Activated CD4-positive, alpha-beta memory T cell treated with anti-CD3 and anti-CD28 coated beads for 36 hours (primary cell): ENCODE results near the gene GPHA2. TPM values are rescaled to one million over a fixed set of nuclear protein-coding genes. Genes with fewer than 3 reads are reported as not detected.

Experiments
- CTCF ChIA-PET: fragments of 350-600 bp; sonication (Branson Sonifier 250); formaldehyde crosslinking; loops from one replicate; lab custom pipeline; 2021; ENCODE audit warnings: antibody characterized with exemption, inconsistent platforms; lab: Charles Lee
- POLR2A ChIA-PET: fragments of 350-600 bp; sonication (Branson Sonifier 250); formaldehyde crosslinking; loops from one replicate; lab custom pipeline; 2021; ENCODE audit warnings: antibody characterized with exemption; lab: Charles Lee
- DNase-seq: peaks from one replicate; pipeline ENCODE4 v3.0.0-alpha.2; 2020
- H3K27ac Mint-ChIP-seq: one replicate; pipeline ENCODE4 v1.8.0; 2021; ENCODE audit warnings: mixed read lengths
- H3K27me3 Mint-ChIP-seq: one replicate; pipeline ENCODE4 v1.8.0; 2021; ENCODE audit warnings: mixed read lengths
- H3K36me3 Mint-ChIP-seq: one replicate; pipeline ENCODE4 v1.8.0; 2021; ENCODE audit warnings: mixed read lengths
- H3K4me1 Mint-ChIP-seq: one replicate; pipeline ENCODE4 v1.8.0; 2021; ENCODE audit warnings: low read depth, mixed read lengths
- H3K4me3 Mint-ChIP-seq: one replicate; pipeline ENCODE4 v1.8.0; 2021; ENCODE audit warnings: mild to moderate bottlenecking, mixed read lengths
- H3K9me3 Mint-ChIP-seq: one replicate; pipeline ENCODE4 v1.8.0; 2021; ENCODE audit warnings: mixed read lengths
- intact Hi-C: fragments of 100-400 bp; cut with micrococcal nuclease; formaldehyde crosslinking; loops from one replicate; pipeline ENCODE4 v1.15.1; 2023
- total RNA-seq, 2 experiments: library from RNA; stranded (reverse); gene quantifications; one replicate each; pipeline ENCODE4 v1.2.3, GENCODE V29; 2021

Gene GPHA2
- total RNA-seq, 2 experiments from 2014 or later = 0.46 TPM; not detected in 1

DNA sequence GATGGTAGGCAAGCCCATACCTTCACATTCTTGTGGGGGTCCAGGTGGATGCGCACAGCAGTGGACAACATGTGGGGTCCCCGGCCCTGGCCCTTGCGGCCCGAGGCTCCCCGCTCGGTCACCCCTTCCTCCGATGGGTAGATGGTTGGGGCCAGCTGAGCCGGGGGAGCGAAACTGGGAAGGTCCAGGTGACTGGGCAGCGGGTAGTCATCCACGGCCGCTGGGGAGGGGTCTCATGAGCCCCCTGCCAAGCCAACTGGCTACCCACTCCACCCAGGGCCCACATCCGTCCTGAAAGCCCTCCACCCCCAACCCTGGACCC, 29.4 kb downstream of the GPHA2 start:
- CTCF ChIA-PET = interaction anchor here (1.0 kb wide), 1 partner anchor 13 kb away, joined by 3 read pairs; no protein-coding TSS in a partner anchor

GRCh38 chr11:64905516-64906313, 30.0 kb downstream of the GPHA2 start:
- no peaks in the 10 kb centered on the region for H3K27me3 Mint-ChIP-seq
- peaks cover 12% of the 10 kb centered on the region for H3K4me1 Mint-ChIP-seq
- POLR2A ChIA-PET = no interaction called here
- H3K9me3 Mint-ChIP-seq = no peaks in the 10 kb centered on the region
- peaks cover 17% of the 10 kb centered on the region for H3K36me3 Mint-ChIP-seq
- CTCF ChIA-PET = no interaction called here
- no peak overlapping the region for H3K27ac Mint-ChIP-seq
- no peak overlapping the region for H3K4me3 Mint-ChIP-seq
- DNase-seq = no peak
- intact Hi-C loops = no loop called here

More for the DNA sequence above, 29.4 kb downstream of the GPHA2 start:
- Mint-ChIP-seq H3K9me3 (no peaks in the 10 kb centered on the region), H3K4me1 (peaks cover 6% of the 10 kb centered on the region), H3K4me3 (no peak overlapping the region), H3K36me3 (peaks cover 20% of the 10 kb centered on the region), H3K27me3 (no peaks in the 10 kb centered on the region), H3K27ac (no peak overlapping the region)
- POLR2A ChIA-PET = no interaction called here
- intact Hi-C loops = no loop called here
- DNase-seq = no peak

DNA sequence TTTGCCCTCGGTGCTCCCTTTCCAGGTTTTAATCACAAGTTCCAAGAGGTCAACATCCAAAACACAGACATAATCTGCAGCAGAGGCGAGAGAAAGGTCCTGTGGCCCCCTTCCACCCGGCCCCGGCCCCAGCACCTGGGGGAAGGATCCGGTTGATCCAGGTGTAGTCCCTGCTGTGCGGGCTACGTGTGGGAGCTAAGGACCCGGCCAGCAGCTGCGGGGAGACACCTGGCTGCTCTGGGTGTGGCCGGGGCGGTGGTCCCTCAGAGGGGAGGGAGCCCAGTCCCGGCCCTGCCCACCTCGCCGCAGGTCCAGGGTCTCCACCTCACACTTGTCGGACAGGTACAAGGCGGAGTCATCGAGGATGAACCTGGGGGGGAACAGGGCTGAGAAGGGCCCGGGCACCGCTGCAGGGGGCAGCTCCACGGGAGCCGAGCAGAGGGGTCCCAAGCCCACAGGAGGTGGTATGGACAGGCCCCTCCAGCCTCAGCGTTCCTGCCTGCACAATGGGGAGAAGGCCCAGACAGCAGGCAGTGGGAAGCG, 32.3 kb downstream of the GPHA2 start:
- no peak for DNase-seq
- peaks cover 20% of the 10 kb centered on the region for H3K36me3 Mint-ChIP-seq
- H3K4me1 Mint-ChIP-seq = peaks cover 23% of the 10 kb centered on the region
- intact Hi-C loops = no loop called here
- H3K4me3 Mint-ChIP-seq = no peak overlapping the region
- no peaks in the 10 kb centered on the region for H3K27me3 Mint-ChIP-seq
- no peak overlapping the region for H3K27ac Mint-ChIP-seq
- ChIA-PET POLR2A (no interaction called here), CTCF (no interaction called here)
- H3K9me3 Mint-ChIP-seq = no peaks in the 10 kb centered on the region

DNA sequence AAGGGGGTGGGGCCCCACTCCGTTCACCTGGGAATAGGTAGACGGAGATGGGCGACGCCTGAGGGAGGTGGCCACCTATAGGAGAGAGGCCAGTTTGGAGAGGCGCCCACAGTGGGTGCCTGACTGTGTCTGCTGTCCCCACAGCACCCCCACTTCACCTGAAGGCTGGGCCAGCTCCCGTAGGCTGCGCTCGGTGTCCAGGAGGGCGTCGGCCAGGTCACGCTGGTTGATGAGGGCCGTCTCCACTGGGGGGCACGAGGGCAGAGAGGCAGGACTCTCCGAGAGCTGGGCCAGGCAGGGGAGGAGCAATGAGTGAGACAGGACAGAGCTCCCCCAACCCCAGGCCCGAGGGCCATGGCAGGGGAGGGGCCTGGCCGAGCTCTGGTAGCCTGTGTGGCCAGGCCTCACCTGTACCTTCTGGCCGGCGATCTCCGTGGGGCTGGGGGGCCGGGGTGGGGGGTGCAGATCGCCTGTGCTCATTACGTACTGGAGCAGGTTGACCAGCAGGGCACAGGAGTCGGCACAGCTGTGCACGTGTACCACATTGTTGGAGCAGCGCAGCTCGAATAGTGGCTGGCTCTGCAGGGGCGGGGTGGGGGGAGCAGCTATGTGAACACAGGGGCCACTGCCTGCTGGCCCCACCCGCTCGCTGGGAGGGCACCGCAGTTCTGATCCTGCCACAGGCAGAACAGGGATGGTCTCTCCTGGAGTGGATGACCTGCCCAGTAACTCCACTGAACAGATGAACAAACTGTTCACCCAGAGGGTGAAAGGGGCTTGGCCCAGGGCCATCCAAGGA, 33.4 kb downstream of the GPHA2 start:
- Mint-ChIP-seq H3K27me3 (no peaks in the 10 kb centered on the region), H3K36me3 (peaks cover 18% of the 10 kb centered on the region), H3K4me1 (peaks cover 23% of the 10 kb centered on the region), H3K27ac (no peak overlapping the region), H3K4me3 (no peak overlapping the region), H3K9me3 (no peaks in the 10 kb centered on the region)
- intact Hi-C loops = no loop called here
- DNase-seq = no peak
- ChIA-PET CTCF (no interaction called here), POLR2A (no interaction called here)

DNA sequence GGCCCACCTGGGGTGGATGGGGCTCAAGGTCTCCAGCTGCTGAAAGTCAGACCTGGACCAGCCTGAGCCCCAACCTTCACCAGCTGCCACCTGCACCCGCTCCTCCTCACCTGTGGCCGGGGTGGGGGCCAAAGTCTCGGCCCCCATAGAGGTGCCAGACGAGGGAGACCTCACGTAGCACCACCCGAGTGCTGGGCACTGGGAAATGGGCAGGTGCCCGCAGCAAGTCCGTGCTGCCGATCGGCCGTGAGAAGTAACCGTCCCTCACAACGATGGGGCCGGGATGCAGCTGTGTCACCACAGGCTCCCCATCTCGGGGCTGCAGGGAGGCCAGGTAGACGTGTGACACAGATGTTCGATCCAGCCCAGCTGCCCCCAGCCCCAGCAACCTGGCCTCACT, 34.9 kb downstream of the GPHA2 start:
- ChIA-PET CTCF (interaction anchor here (1.2 to 29.7 kb wide), 3 partner anchors 12 to 113 kb away, joined by 3 to 1198 read pairs (median 4); partner anchors contain the start of genes ARL2 and CDC42BPG), POLR2A (no interaction called here)
- Mint-ChIP-seq H3K4me3 (no peak overlapping the region), H3K27ac (no peak overlapping the region), H3K27me3 (no peaks in the 10 kb centered on the region), H3K36me3 (peaks cover 16% of the 10 kb centered on the region), H3K4me1 (peaks cover 23% of the 10 kb centered on the region), H3K9me3 (no peaks in the 10 kb centered on the region)
- intact Hi-C loops = loop anchor here (2.0 kb wide), 1 partner anchor 16 kb away; the partner anchor contains the start of gene ATG2A
- DNase-seq = no peak

DNA sequence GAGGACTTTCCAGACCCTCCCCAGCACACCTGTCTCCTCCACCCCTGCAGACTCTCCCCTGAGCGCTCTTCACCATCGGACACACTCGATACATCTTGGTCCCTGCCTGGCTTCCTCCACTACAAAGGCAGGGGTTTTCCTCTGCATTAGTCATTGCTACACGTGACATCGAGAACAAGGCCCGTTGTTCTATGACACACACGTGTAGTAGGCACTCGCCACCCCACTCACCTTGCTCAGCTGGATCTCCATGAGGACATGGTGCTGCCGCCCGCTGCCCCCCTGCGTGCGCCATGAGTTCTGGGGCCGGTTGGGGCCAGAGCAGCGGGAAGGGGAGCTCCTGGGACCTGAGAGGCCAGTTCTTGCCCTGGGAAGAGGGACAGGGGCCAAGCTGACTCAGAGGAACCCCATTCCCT, 35.4 kb downstream of the GPHA2 start:
- ChIA-PET POLR2A (no interaction called here), CTCF (interaction anchor here (0.9 to 29.7 kb wide), 4 partner anchors 13 to 182 kb away, joined by 3 to 1198 read pairs (median 4); partner anchors contain the start of genes ARL2 and CDC42BPG)
- Mint-ChIP-seq H3K9me3 (no peaks in the 10 kb centered on the region), H3K27me3 (no peaks in the 10 kb centered on the region), H3K36me3 (peaks cover 16% of the 10 kb centered on the region), H3K4me1 (peaks cover 23% of the 10 kb centered on the region), H3K27ac (peak overlapping the region; percentile 82), H3K4me3 (no peak overlapping the region)
- DNase-seq = peak; percentile 85
- intact Hi-C loops = loop anchor here (2.0 kb wide), 1 partner anchor 17 kb away; the partner anchor contains the start of gene ATG2A

GRCh38 chr11:64898541-64898940, 37.2 kb downstream of the GPHA2 start:
- Mint-ChIP-seq H3K36me3 (peaks cover 17% of the 10 kb centered on the region), H3K27ac (no peak overlapping the region), H3K4me3 (no peak overlapping the region), H3K9me3 (no peaks in the 10 kb centered on the region), H3K4me1 (peaks cover 25% of the 10 kb centered on the region), H3K27me3 (no peaks in the 10 kb centered on the region)
- ChIA-PET CTCF (interaction anchor here (1.3 to 29.7 kb wide), 3 partner anchors 10 to 42 kb away, joined by 3 to 1198 read pairs (median 4); partner anchors contain the start of gene CDC42BPG), POLR2A (interaction anchor here (0.6 to 0.8 kb wide), 2 partner anchors 46 to 921 kb away, joined by 3 to 4 read pairs; no protein-coding TSS in a partner anchor)
- intact Hi-C loops = no loop called here
- DNase-seq = no peak

DNA sequence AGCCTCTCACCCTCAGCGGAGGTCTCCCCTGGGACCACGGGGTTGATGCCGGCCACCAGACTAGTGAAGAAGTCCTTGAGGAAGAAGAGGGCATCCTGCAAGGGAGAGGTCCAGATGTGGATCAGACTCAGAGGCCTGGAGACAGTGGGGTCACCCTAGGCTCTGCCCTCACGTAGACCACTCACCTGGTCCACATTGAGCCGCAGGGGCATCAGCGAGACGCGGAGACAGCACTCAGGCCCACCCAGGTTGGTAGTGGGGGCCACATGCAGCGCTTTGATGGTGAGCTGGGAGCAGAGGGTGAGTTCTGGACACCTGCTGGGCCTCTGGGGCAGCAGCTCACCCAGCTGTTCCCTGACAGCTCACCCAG, 37.6 kb downstream of the GPHA2 start:
- no peak for DNase-seq
- H3K4me3 Mint-ChIP-seq = no peak overlapping the region
- peaks cover 25% of the 10 kb centered on the region for H3K4me1 Mint-ChIP-seq
- ChIA-PET POLR2A (no interaction called here), CTCF (interaction anchor here (1.3 to 29.7 kb wide), 4 partner anchors 10 to 116 kb away, joined by 3 to 1198 read pairs (median 4); partner anchors contain the start of genes ARL2 and CDC42BPG)
- H3K27me3 Mint-ChIP-seq = no peaks in the 10 kb centered on the region
- H3K36me3 Mint-ChIP-seq = peaks cover 17% of the 10 kb centered on the region
- no peak overlapping the region for H3K27ac Mint-ChIP-seq
- H3K9me3 Mint-ChIP-seq = no peaks in the 10 kb centered on the region
- intact Hi-C loops = no loop called here

- ChIA-PET CTCF (interaction anchor here (1.3 to 29.7 kb wide), 4 partner anchors 9 to 117 kb away, joined by 3 to 1198 read pairs (median 4); partner anchors contain the start of genes ARL2 and CDC42BPG), POLR2A (no interaction called here)
- Mint-ChIP-seq H3K9me3 (no peaks in the 10 kb centered on the region), H3K4me3 (no peak overlapping the region), H3K27me3 (no peaks in the 10 kb centered on the region), H3K27ac (no peak overlapping the region), H3K4me1 (peaks cover 25% of the 10 kb centered on the region), H3K36me3 (peaks cover 17% of the 10 kb centered on the region)
- no peak for DNase-seq
- intact Hi-C loops = no loop called here
These were observed 38.2 kb downstream of the GPHA2 start for GRCh38 chr11:64897381-64898075.

DNA sequence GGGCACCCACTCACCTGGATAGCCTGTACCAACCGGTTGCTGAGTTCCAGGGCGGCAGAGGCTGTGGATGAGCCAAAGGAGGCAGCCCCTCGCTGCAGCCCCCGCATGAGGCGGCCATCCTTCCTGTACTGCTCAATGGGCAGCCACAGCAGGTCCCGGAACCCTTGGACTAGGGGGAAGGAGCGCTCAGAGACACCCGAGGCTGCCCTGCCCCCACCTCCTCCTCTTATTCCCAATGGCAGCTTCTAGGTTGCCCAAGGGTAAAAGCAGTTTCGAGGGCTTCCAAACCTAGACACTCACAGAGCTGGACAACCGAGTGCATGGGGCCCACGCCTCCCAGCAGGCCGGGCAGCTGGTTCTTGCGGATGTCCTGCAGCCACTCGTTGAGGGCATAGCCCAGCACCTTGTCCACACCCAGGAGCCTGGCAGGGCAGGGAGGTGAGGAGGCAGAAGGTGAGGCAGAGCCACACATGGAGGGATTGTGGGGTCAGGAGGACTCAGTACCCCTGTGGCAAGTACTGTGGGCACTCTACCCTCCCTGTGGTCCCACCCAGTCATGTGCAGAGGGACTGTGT, 39.2 kb downstream of the GPHA2 start:
- CTCF ChIA-PET = interaction anchor here (1.1 to 29.7 kb wide), 3 partner anchors 8 to 118 kb away, joined by 4 to 1198 read pairs (median 4); partner anchors contain the start of genes ARL2 and CDC42BPG
- Mint-ChIP-seq H3K9me3 (no peaks in the 10 kb centered on the region), H3K27me3 (no peaks in the 10 kb centered on the region), H3K36me3 (peaks cover 13% of the 10 kb centered on the region), H3K4me3 (no peak overlapping the region), H3K27ac (no peak overlapping the region), H3K4me1 (peaks cover 22% of the 10 kb centered on the region)
- intact Hi-C loops = no loop called here
- no peak for DNase-seq
- POLR2A ChIA-PET = no interaction called here
